Fibroblast of villous mesenchyme (primary cell): ENCODE data around the gene RNASE13. TPM values are rescaled to one million over a fixed set of nuclear protein-coding genes. Genes with fewer than 3 reads are reported as not detected.

Source experiments
- DNase-seq: peaks from one replicate; pipeline ENCODE4 v3.0.0-alpha.2; 2010; ENCODE audit warnings: low read depth
- H3K4me3 ChIP-seq: 2 replicates; pipeline ENCODE4 v1.5.1; 2011; ENCODE audit warnings: low read depth, mild to moderate bottlenecking, low read length
- CTCF ChIP-seq: IDR thresholded peaks from 2 replicates; pipeline ENCODE4 v1.5.1; 2012; ENCODE audit warnings: low read depth, mild to moderate bottlenecking, low read length; ENCODE audit not compliant: insufficient read depth
- total RNA-seq: library from RNA; depleted of rRNA; stranded (reverse); fragments of >200 nt; gene quantifications from 2 replicates; pipeline ENCODE4 v1.2.3, GENCODE V29; 2012

Gene RNASE13
- total RNA-seq, 1 donor = not detected

GRCh38 chr14:21071225-21072030, 36.8 kb upstream of the RNASE13 start:
- TF ChIP-seq CTCF = no peak
- peak; percentile 90 for DNase-seq
- peak overlapping the region; percentile 83 for H3K4me3 ChIP-seq

GRCh38 chr14:21070610-21071224, 36.1 kb upstream of the RNASE13 start:
- peak overlapping the region; percentile 83 for H3K4me3 ChIP-seq
- no peak for TF ChIP-seq CTCF
- DNase-seq = peak; percentile 37

- peak; percentile 35 for DNase-seq
- H3K4me3 ChIP-seq = peak within 1 kb of the TSS; percentile 83
Observed at GRCh38 chr14:21070083-21070609, 35.5 kb upstream of the RNASE13 start, which contains the start of gene ARHGEF40. TSS of gene ARHGEF40 (plus strand) at chr14:21070304. CDS start at chr14:21070397, 93 bp downstream.

GRCh38 chr14:21069388-21070082, 34.9 kb upstream of the RNASE13 start:
- H3K4me3 ChIP-seq = peak overlapping the region; percentile 83
- no peak for DNase-seq
- TF ChIP-seq CTCF = no peak

More at GRCh38 chr14:21070083-21070609, 35.5 kb upstream of the RNASE13 start, which contains the start of gene ARHGEF40:
- TF ChIP-seq CTCF = no peak

GRCh38 chr14:21068521-21069387, 34.1 kb upstream of the RNASE13 start:
- peak; percentile 60 for DNase-seq
- TF ChIP-seq CTCF = peak; percentile 68
- H3K4me3 ChIP-seq = peak overlapping the region; percentile 83
